ENCODE measurements around the gene CNTN1.

DNA sequence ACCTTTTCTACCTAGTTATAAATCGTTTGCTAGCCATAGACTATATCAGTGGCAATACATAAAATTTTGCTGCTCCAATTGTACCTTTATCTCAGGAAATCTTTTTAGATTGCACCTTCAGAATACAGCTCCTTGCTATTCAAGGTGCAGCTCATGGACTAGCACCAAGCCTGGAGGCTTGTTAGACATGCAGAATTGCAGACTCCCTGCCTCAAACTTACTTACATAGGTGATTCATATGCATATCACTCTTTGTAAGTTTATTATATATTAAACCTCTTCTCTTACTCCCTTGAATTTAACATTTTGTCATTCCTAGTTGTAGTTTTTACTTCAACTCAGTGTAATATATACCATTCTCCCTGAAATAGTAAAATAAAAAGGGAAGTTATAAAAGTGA lies 300.4 kb downstream of the CNTN1 start:
- TF ChIP-seq, protein P1, sequence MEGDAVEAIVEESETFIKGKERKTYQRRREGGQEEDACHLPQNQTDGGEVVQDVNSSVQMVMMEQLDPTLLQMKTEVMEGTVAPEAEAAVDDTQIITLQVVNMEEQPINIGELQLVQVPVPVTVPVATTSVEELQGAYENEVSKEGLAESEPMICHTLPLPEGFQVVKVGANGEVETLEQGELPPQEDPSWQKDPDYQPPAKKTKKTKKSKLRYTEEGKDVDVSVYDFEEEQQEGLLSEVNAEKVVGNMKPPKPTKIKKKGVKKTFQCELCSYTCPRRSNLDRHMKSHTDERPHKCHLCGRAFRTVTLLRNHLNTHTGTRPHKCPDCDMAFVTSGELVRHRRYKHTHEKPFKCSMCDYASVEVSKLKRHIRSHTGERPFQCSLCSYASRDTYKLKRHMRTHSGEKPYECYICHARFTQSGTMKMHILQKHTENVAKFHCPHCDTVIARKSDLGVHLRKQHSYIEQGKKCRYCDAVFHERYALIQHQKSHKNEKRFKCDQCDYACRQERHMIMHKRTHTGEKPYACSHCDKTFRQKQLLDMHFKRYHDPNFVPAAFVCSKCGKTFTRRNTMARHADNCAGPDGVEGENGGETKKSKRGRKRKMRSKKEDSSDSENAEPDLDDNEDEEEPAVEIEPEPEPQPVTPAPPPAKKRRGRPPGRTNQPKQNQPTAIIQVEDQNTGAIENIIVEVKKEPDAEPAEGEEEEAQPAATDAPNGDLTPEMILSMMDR (IDR thresholded peaks at IDR 0.05): no peak
- no peak for TF ChIP-seq POLR2A (IDR thresholded peaks at IDR 0.05)
